OCI-LY1 (cell line): Measurements from ENCODE around the gene AP3D1.

Experiments used
- H2AFZ ChIP-seq: fragments of 200-600 bp; sonication (generic), shearing (Covaris generic); 2 replicates; pipeline ENCODE4 v1.6.0; 2014; ENCODE audit warnings: antibody characterized with exemption, mild to moderate bottlenecking, low read length
- H3F3A ChIP-seq: fragments of 200-600 bp; sonication (generic), shearing (Covaris generic); 2 replicates; pipeline ENCODE4 v1.6.0; 2014; ENCODE audit warnings: mild to moderate bottlenecking, antibody characterized with exemption, low read length, moderate library complexity; ENCODE audit not compliant: insufficient read depth
- H3K27ac ChIP-seq: fragments of 200-600 bp; sonication (generic); 2 replicates; pipeline ENCODE4 v1.5.1; 2014; ENCODE audit warnings: low read length, mixed run types, mild to moderate bottlenecking, low read depth; ENCODE audit not compliant: poor library complexity, severe bottlenecking
- H3K27me3 ChIP-seq: fragments of 200-600 bp; sonication (generic); 2 replicates; pipeline ENCODE4 v1.6.0; 2014; ENCODE audit warnings: antibody characterized with exemption, mild to moderate bottlenecking, low read length, moderate library complexity; ENCODE audit not compliant: insufficient read depth
- H3K36me3 ChIP-seq: fragments of 200-600 bp; sonication (generic); 2 replicates; pipeline ENCODE4 v1.6.1; 2014; ENCODE audit warnings: mild to moderate bottlenecking, antibody characterized with exemption, low read length, moderate library complexity, mixed read lengths; ENCODE audit not compliant: insufficient read depth
- H3K4me1 ChIP-seq: fragments of 200-600 bp; sonication (generic); 2 replicates; pipeline ENCODE4 v1.5.1; 2014; ENCODE audit warnings: mild to moderate bottlenecking, low read length, moderate library complexity; ENCODE audit not compliant: insufficient read depth, severe bottlenecking
- H3K4me2 ChIP-seq: fragments of 200-600 bp; sonication (generic), shearing (Covaris generic); 2 replicates; pipeline ENCODE4 v1.6.1; 2014; ENCODE audit warnings: low read length
- H3K4me3 ChIP-seq: fragments of 200-600 bp; sonication (generic); 2 replicates; pipeline ENCODE4 v1.5.1; 2014; ENCODE audit warnings: low read length, low read depth, mild to moderate bottlenecking, mixed read lengths; ENCODE audit not compliant: poor library complexity, severe bottlenecking
- H3K79me2 ChIP-seq: fragments of 200-600 bp; shearing (Covaris generic); 2 replicates; pipeline ENCODE4 v1.6.1; 2016; ENCODE audit warnings: mixed run types, low read length, mixed read lengths; ENCODE audit not compliant: insufficient read depth
- H3K9ac ChIP-seq: fragments of 200-600 bp; sonication (generic), shearing (Covaris generic); 2 replicates; pipeline ENCODE4 v1.6.1; 2014; ENCODE audit warnings: mild to moderate bottlenecking, low read length, mixed read lengths
- H3K9me2 ChIP-seq: fragments of 200-600 bp; sonication (generic), shearing (Covaris generic); 2 replicates; pipeline ENCODE4 v1.6.1; 2014; ENCODE audit warnings: low read depth, mild to moderate bottlenecking, low read length, mixed read lengths
- H3K9me3 ChIP-seq: fragments of 200-600 bp; shearing (Covaris generic); 2 replicates; pipeline ENCODE4 v1.6.1; 2014; ENCODE audit warnings: low read length, mixed read lengths
- H4K20me1 ChIP-seq: fragments of 200-600 bp; sonication (generic), shearing (Covaris generic); 2 replicates; pipeline ENCODE4 v1.6.0; 2016; ENCODE audit warnings: mild to moderate bottlenecking, low read length; ENCODE audit not compliant: insufficient read depth
- EZH2 ChIP-seq: fragments of 200-600 bp; sonication (generic), shearing (Covaris generic); IDR thresholded peaks from 2 replicates; pipeline ENCODE4 v1.8.0; 2017; ENCODE audit warnings: borderline replicate concordance, mixed run types, mild to moderate bottlenecking, antibody characterized with exemption, low read length, moderate library complexity, mixed read lengths
- TF ChIP-seq, protein P1 (sequence below): fragments of 200-600 bp; sonication (generic), shearing (Covaris generic); IDR thresholded peaks from 2 replicates; pipeline ENCODE4 v1.5.1; 2017; ENCODE audit warnings: mild to moderate bottlenecking, antibody characterized with exemption, low read length, moderate library complexity, mixed read lengths

The AP3D1 gene

GRCh38 chr19:2142173-2142829, 9.1 kb downstream of the AP3D1 start:
- Histone ChIP-seq H3K27ac (no peak overlapping the region), H3K36me3 (0 out of 2 replicates have a peak, but pooled peaks cover 11% of the 10 kb centered on the region), H4K20me1 (no peaks in the 10 kb centered on the region)

DNA sequence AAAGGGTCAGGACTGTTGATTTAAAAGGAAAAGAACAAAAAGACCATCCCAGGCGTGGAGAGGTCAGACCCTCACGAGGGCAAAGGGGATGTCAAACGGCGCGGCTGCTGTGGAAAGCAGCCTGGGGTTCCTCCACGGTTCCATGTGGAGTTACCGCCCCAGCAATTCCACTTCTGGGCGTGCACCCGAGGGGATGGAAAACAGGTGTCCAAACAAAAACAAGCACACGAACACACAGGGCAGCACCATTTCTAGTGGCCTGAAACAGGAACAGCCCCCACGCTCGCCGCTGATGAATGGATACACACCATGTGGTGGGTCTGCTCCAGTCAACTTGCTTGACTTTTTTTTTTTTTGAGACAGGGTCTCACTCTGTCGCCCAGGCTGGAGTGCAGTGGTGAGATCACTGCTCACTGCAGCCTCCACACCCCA, 11.2 kb downstream of the AP3D1 start:
- Histone ChIP-seq H3K79me2 (0 out of 2 replicates have a peak, but pooled peaks cover 7% of the 10 kb centered on the region), H3K4me3 (no peak overlapping the region), H3K27me3 (no peaks in the 10 kb centered on the region), H2AFZ (no peak overlapping the region), H3K36me3 (peaks cover 20% of the 10 kb centered on the region), H4K20me1 (no peaks in the 10 kb centered on the region), H3K27ac (no peak overlapping the region), H3K9me2 (no peaks in the 10 kb centered on the region), H3K4me1 (no peaks in the 10 kb centered on the region), H3F3A (no peaks in the 10 kb centered on the region), H3K9ac (no peak overlapping the region), H3K4me2 (no peak overlapping the region), H3K9me3 (no peaks in the 10 kb centered on the region)
- TF ChIP-seq, protein P1, sequence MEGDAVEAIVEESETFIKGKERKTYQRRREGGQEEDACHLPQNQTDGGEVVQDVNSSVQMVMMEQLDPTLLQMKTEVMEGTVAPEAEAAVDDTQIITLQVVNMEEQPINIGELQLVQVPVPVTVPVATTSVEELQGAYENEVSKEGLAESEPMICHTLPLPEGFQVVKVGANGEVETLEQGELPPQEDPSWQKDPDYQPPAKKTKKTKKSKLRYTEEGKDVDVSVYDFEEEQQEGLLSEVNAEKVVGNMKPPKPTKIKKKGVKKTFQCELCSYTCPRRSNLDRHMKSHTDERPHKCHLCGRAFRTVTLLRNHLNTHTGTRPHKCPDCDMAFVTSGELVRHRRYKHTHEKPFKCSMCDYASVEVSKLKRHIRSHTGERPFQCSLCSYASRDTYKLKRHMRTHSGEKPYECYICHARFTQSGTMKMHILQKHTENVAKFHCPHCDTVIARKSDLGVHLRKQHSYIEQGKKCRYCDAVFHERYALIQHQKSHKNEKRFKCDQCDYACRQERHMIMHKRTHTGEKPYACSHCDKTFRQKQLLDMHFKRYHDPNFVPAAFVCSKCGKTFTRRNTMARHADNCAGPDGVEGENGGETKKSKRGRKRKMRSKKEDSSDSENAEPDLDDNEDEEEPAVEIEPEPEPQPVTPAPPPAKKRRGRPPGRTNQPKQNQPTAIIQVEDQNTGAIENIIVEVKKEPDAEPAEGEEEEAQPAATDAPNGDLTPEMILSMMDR: no peak
- TF ChIP-seq EZH2: no peak

More at GRCh38 chr19:2142173-2142829, 9.1 kb downstream of the AP3D1 start:
- no peaks in the 10 kb centered on the region for H3F3A ChIP-seq
- H3K9ac ChIP-seq: no peak overlapping the region
- no peaks in the 10 kb centered on the region for H3K27me3 ChIP-seq
- no peak for TF ChIP-seq EZH2
- TF ChIP-seq, protein P1: no peak
- no peak overlapping the region for H3K4me2 ChIP-seq
- H3K9me2 ChIP-seq: no peaks in the 10 kb centered on the region
- H3K4me3 ChIP-seq: no peak overlapping the region
- H3K9me3 ChIP-seq: no peaks in the 10 kb centered on the region
- peaks cover 10% of the 10 kb centered on the region for H3K4me1 ChIP-seq
- no peak overlapping the region for H2AFZ ChIP-seq
- H3K79me2 ChIP-seq: peaks cover 22% of the 10 kb centered on the region; the same call in 1 of the 2 replicates

- Histone ChIP-seq H4K20me1 (no peaks in the 10 kb centered on the region), H3K27me3 (no peaks in the 10 kb centered on the region), H2AFZ (no peak overlapping the region), H3K27ac (no peak overlapping the region), H3K4me3 (no peak overlapping the region), H3K79me2 (0 out of 2 replicates have a peak, but pooled peaks cover 4% of the 10 kb centered on the region), H3K4me2 (no peak overlapping the region), H3K4me1 (no peaks in the 10 kb centered on the region), H3K36me3 (peaks cover 20% of the 10 kb centered on the region), H3K9me2 (no peaks in the 10 kb centered on the region), H3F3A (no peaks in the 10 kb centered on the region), H3K9me3 (no peaks in the 10 kb centered on the region), H3K9ac (no peak overlapping the region)
- no peak for TF ChIP-seq EZH2
- TF ChIP-seq, protein P1: no peak
These were observed 11.8 kb downstream of the AP3D1 start for GRCh38 chr19:2139385-2140137.
